ENCODE measurements around the gene ZC3H12A. TPM values are rescaled to one million over a fixed set of nuclear protein-coding genes. Genes with fewer than 3 reads are reported as not detected.
A peak's percentile ranks its signal among the peaks of the same experiment; 100 is the strongest.

The ZC3H12A gene
- total and polyA plus RNA-seq, 7 donors = 7.4 to 72.4 (median 14.4) TPM

- H3K27me3 ChIP-seq = no peaks in the 10 kb centered on the region
- WGBS, 2 donors = 93 to 94% methylated on average over 5 of the region's 5 CpGs
- intact Hi-C loops (cut with DNase I) = no loop called here
- H3K36me3 ChIP-seq = no peaks in the 10 kb centered on the region
- H3K4me3 ChIP-seq = no peak overlapping the region
- TF ChIP-seq POLR2A (IDR thresholded peaks at IDR 0.05) (no peak), EP300 (IDR thresholded peaks at IDR 0.05) (no peak), POLR2AphosphoS5 (IDR thresholded peaks at IDR 0.05) (no peak), CTCF (IDR thresholded peaks at IDR 0.05) (no peak)
- no peaks in the 10 kb centered on the region for H3K9me3 ChIP-seq
- H3K27ac ChIP-seq = no peak overlapping the region
- DNase-seq = peak; percentile 24
- H3K4me1 ChIP-seq = peaks cover 0 to 25% (median 23%) of the 10 kb centered on the region in 4 donors
Observed at GRCh38 chr1:37468037-37468436, 6.3 kb upstream of the ZC3H12A start.

- no peaks in the 10 kb centered on the region for H3K36me3 ChIP-seq
- peaks cover 0 to 36% (median 34%) of the 10 kb centered on the region in 4 donors for H3K4me1 ChIP-seq
- no peak for DNase-seq
- 89% methylated on average over 3 of the region's 3 CpGs for WGBS, 2 donors
- no peak overlapping the region for H3K27ac ChIP-seq
- TF ChIP-seq CTCF (IDR thresholded peaks at IDR 0.05) (no peak), EP300 (IDR thresholded peaks at IDR 0.05) (no peak), POLR2A (IDR thresholded peaks at IDR 0.05) (no peak), POLR2AphosphoS5 (IDR thresholded peaks at IDR 0.05) (no peak)
- H3K4me3 ChIP-seq = no peak overlapping the region
- no peaks in the 10 kb centered on the region for H3K27me3 ChIP-seq
- intact Hi-C loops (cut with DNase I) = no loop called here
- H3K9me3 ChIP-seq = no peaks in the 10 kb centered on the region
Observed at GRCh38 chr1:37469386-37469785, 5.0 kb upstream of the ZC3H12A start.

- Histone ChIP-seq H3K9me3 (no peaks in the 10 kb centered on the region), H3K36me3 (no peaks in the 10 kb centered on the region), H3K4me3 (peak overlapping the region in 3 of 4 donors; percentile 22 to 27 (median 23)), H3K27ac (peak overlapping the region; percentile 94 to 99 (median 96)), H3K4me1 (peaks cover 0 to 54% (median 50%) of the 10 kb centered on the region in 4 donors), H3K27me3 (no peaks in the 10 kb centered on the region)
- TF ChIP-seq POLR2A (IDR thresholded peaks at IDR 0.05) (peak in 1 of 2 donors; percentile 16), EP300 (IDR thresholded peaks at IDR 0.05) (no peak), POLR2AphosphoS5 (IDR thresholded peaks at IDR 0.05) (peak in 3 of 4 donors; percentile 38 to 75 (median 58)), CTCF (IDR thresholded peaks at IDR 0.05) (no peak)
- intact Hi-C loops (cut with DNase I) = loop anchor here (2.0 to 10.0 kb wide), 2 partner anchors 15 to 533 kb away; partner anchors contain the start of gene FHL3
- DNase-seq = peak; percentile 91
- 14 to 37% methylated on average over 13 of the region's 13 CpGs for WGBS, 2 donors
Observed at GRCh38 chr1:37471345-37472231, 2.8 kb upstream of the ZC3H12A start.

- H3K9me3 ChIP-seq = no peaks in the 10 kb centered on the region
- H3K27me3 ChIP-seq = no peaks in the 10 kb centered on the region
- H3K36me3 ChIP-seq = no peaks in the 10 kb centered on the region
- H3K27ac ChIP-seq = peak overlapping the region; percentile 94 to 99 (median 96)
- 76 to 83% methylated on average over 7 of the region's 7 CpGs for WGBS, 2 donors
- no peak for DNase-seq
- TF ChIP-seq POLR2AphosphoS5 (IDR thresholded peaks at IDR 0.05) = no peak
- no peak for TF ChIP-seq EP300 (IDR thresholded peaks at IDR 0.05)
- no peak for TF ChIP-seq CTCF (IDR thresholded peaks at IDR 0.05)
- no peak for TF ChIP-seq POLR2A (IDR thresholded peaks at IDR 0.05)
- peaks cover 0 to 61% (median 57%) of the 10 kb centered on the region in 4 donors for H3K4me1 ChIP-seq
- intact Hi-C loops (cut with DNase I) = loop anchor here (10.0 kb wide), 1 partner anchor 533 kb away; the partner anchor contains the start of gene FHL3
- no peak overlapping the region for H3K4me3 ChIP-seq
Observed at GRCh38 chr1:37472281-37472680, 2.1 kb upstream of the ZC3H12A start.

Data from sigmoid colon (tissue), 7 donors.